Liver (tissue), 10 donors: Measurements from ENCODE around the gene SF3B3. TPM values are rescaled to one million over a fixed set of nuclear protein-coding genes. Genes with fewer than 3 reads are reported as not detected.
"Not testable (repeated sequence)": the region's sequence is repeated elsewhere in the genome, so short reads cannot be mapped to it uniquely, and the experiment has no call there.

Experiments
- DNase-seq: peaks from one replicate; pipeline ENCODE4 v3.0.0-alpha.2; 2017; ENCODE audit warnings: low spot score
- H3K27ac ChIP-seq, 2 donors: one replicate each; pipeline ENCODE4 v1.7.0; 2013; ENCODE audit warnings: inconsistent platforms in 2 of 2, low read length in 2 of 2, control low read depth in 1 of 2, low read depth in 1 of 2, mild to moderate bottlenecking in 1 of 2
- H3K27me3 ChIP-seq, 4 donors: one replicate each; pipeline versions ENCODE4 v1.6.1 to v1.7.0; 2013; ENCODE audit warnings: low read length in 3 of 4, inconsistent platforms in 1 of 4, mild to moderate bottlenecking in 1 of 4, moderate library complexity in 1 of 4; ENCODE audit not compliant: control insufficient read depth in 4 of 4, insufficient read depth in 4 of 4
- H3K36me3 ChIP-seq, 4 donors: one replicate each; pipeline versions ENCODE4 v1.6.1 to v1.7.0; 2013; ENCODE audit warnings: low read length in 3 of 4, mild to moderate bottlenecking in 3 of 4, low read depth in 1 of 4, moderate library complexity in 1 of 4; ENCODE audit not compliant: control insufficient read depth in 4 of 4, insufficient read depth in 3 of 4
- H3K4me1 ChIP-seq, 4 donors: one replicate each; pipeline versions ENCODE4 v1.6.1 to v1.7.0; 2013; ENCODE audit warnings: low read length in 3 of 4, mild to moderate bottlenecking in 3 of 4, moderate library complexity in 1 of 4; ENCODE audit not compliant: control insufficient read depth in 4 of 4, insufficient read depth in 4 of 4
- H3K4me3 ChIP-seq, 3 donors: one replicate each; pipeline versions ENCODE4 v1.6.1 to v1.7.0; 2013; ENCODE audit warnings: low read length in 3 of 3, control low read depth in 1 of 3, low read depth in 1 of 3, mild to moderate bottlenecking in 1 of 3
- H3K9ac ChIP-seq, 2 donors: one replicate each; pipeline ENCODE4 v1.7.0; 2013; ENCODE audit warnings: low read length in 2 of 2, mild to moderate bottlenecking in 2 of 2, moderate library complexity in 2 of 2, control low read depth in 1 of 2, low read depth in 1 of 2
- H3K9me3 ChIP-seq, 4 donors: one replicate each; pipeline versions ENCODE4 v1.6.1 to v1.7.0; 2013; ENCODE audit warnings: low read length in 3 of 4; ENCODE audit not compliant: control insufficient read depth in 4 of 4
- EGR1 ChIP-seq, 2 donors: IDR thresholded peaks; 2 replicates each; pipeline ENCODE4 v1.6.1; 2016 to 2018; ENCODE audit warnings: antibody characterized with exemption in 2 of 2, low read depth in 2 of 2
- FOXA1 ChIP-seq: IDR thresholded peaks from 2 replicates; pipeline ENCODE4 v1.6.1; 2016; ENCODE audit warnings: antibody characterized with exemption
- FOXA2 ChIP-seq: IDR thresholded peaks from 2 replicates; pipeline ENCODE4 v1.6.1; 2016; ENCODE audit warnings: antibody characterized with exemption
- GABPA ChIP-seq, 2 donors: IDR thresholded peaks in 1 of 2; conservative IDR thresholded peaks in 1 of 2; 2 replicates each; pipeline ENCODE4 v1.6.1; 2016; ENCODE audit warnings: antibody characterized with exemption in 2 of 2, mild to moderate bottlenecking in 1 of 2, moderate library complexity in 1 of 2
- HNF4G ChIP-seq: IDR thresholded peaks from 2 replicates; pipeline ENCODE4 v1.6.1; 2016; ENCODE audit warnings: antibody characterized with exemption
- JUND ChIP-seq, 2 donors: IDR thresholded peaks; 2 replicates each; pipeline ENCODE4 v1.6.1; 2016; ENCODE audit warnings: antibody characterized with exemption in 2 of 2
- NR2F2 ChIP-seq: IDR thresholded peaks from 2 replicates; pipeline ENCODE4 v1.6.1; 2016; ENCODE audit warnings: antibody characterized with exemption
- RAD21 ChIP-seq, 2 donors: IDR thresholded peaks; 2 replicates each; pipeline ENCODE4 v1.6.1; 2016; ENCODE audit warnings: antibody characterized with exemption in 2 of 2, mild to moderate bottlenecking in 2 of 2
- SP1 ChIP-seq: IDR thresholded peaks from 2 replicates; pipeline ENCODE4 v1.6.1; 2018; ENCODE audit warnings: antibody characterized with exemption, mild to moderate bottlenecking
- TAF1 ChIP-seq: conservative IDR thresholded peaks from 2 replicates; pipeline ENCODE4 v1.6.1; 2016; ENCODE audit warnings: antibody characterized with exemption, mild to moderate bottlenecking
- YY1 ChIP-seq: IDR thresholded peaks from 2 replicates; pipeline ENCODE4 v1.6.1; 2016; ENCODE audit warnings: antibody characterized with exemption, mild to moderate bottlenecking
- WGBS: extraction: QIAGEN DNeasy Blood & Tissue Kit; methylation state at CpG from one replicate; pipeline ENCODE4 v1.1.7; 2013; 5-methylcytosine and 5-hydroxymethylcytosine counted together
- polyA plus RNA-seq, 2 donors: library from polyadenylated mRNA; stranded (reverse) in 1 of 2; unstranded in 1 of 2; fragments of 200-250 nt in 1 of 2; fragments of >200 nt in 1 of 2; fragmentation: Nextera tagmentation in 1 of 2; extraction: Ambion mirVana in 1 of 2; gene quantifications; one replicate each; pipeline versions ENCODE4 v1.2.1 to v1.2.3, GENCODE V29; 2013 to 2015
- small RNA-seq: library from RNA; depleted of rRNA; stranded (forward); fragments of <200 nt; gene quantifications from one replicate; pipeline ENCODE3, GENCODE V24; 2014
- total RNA-seq, 2 donors: library from RNA; depleted of rRNA; stranded (reverse); fragments of >200 nt; gene quantifications; one replicate each; pipeline ENCODE4 v1.2.3, GENCODE V29; 2014
- TF ChIP-seq, protein P1 (sequence below): IDR thresholded peaks from 2 replicates; pipeline ENCODE4 v1.6.1; 2016; ENCODE audit warnings: antibody characterized with exemption
- TF ChIP-seq, protein P2 (sequence below): fragments of 150-350 bp; IDR thresholded peaks from 2 replicates; pipeline ENCODE4 v1.5.1; 2017; ENCODE audit warnings: improper control_type of control experiment, low read depth, low read length; ENCODE audit not compliant: missing input control
- TF ChIP-seq, protein P3 (sequence below): IDR thresholded peaks from 2 replicates; pipeline ENCODE4 v1.6.1; 2016; ENCODE audit warnings: antibody characterized with exemption
- TF ChIP-seq, protein P4 (sequence below): IDR thresholded peaks from 2 replicates; pipeline ENCODE4 v1.6.1; 2016; ENCODE audit warnings: antibody characterized with exemption
- donor health status: healthy.
- donor health status: healthy.
- donor health status: healthy.
- donor health status: healthy.
- donor health status: healthy.

The SF3B3 gene
- total and polyA plus RNA-seq, 4 donors, result 38.9 to 77.8 (median 53.2) TPM

DNA sequence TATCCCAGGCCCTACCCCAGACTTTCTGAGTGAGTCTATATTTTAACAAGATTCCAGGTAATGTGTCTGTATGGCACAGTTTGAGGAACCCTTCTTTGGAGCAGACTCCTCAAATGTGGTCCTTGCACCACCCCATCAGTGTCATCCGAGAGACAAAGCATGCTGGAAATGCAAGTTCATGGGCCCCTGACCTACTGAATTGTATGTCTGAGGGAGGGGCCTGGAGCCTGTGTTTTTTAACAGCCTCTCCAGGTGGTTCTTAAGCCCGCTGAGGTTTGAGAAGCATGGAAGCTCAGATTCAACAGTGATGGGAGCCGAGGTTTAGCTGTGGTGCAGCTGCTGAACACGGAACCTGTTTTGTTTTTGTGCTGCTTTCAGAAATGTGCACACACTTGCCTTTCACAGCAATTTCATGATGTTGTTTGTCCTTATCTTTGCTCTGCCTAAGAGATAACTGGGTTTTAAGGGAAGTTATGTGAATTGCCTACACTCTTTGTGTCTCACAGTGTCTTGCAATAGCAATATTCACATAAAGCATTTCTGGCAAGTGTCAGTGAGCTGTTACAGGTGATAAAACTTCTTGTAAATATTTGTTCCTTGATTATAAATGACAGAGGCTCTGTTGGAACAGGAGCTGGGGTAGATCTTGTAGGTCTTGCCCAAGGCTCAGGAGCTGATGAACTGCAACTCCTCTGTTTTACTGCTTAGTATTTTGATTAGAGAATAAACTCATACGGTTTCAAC, 90.8 kb downstream of the SF3B3 start:
- no peak for DNase-seq
- no peak overlapping the region for H3K9ac ChIP-seq
- H3K36me3 ChIP-seq, result no peaks in the 10 kb centered on the region
- no peaks in the 10 kb centered on the region for H3K27me3 ChIP-seq
- TF ChIP-seq, protein P1, sequence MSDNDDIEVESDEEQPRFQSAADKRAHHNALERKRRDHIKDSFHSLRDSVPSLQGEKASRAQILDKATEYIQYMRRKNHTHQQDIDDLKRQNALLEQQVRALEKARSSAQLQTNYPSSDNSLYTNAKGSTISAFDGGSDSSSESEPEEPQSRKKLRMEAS, result no peak
- no peak for TF ChIP-seq JUND (IDR thresholded peaks at IDR 0.05)
- TF ChIP-seq SP1, result no peak
- TF ChIP-seq FOXA2, result no peak
- H3K27ac ChIP-seq, result no peak overlapping the region
- H3K4me1 ChIP-seq, result no peaks in the 10 kb centered on the region
- H3K9me3 ChIP-seq, result no peaks in the 10 kb centered on the region
- H3K4me3 ChIP-seq, result no peak overlapping the region
- WGBS, result 65% methylated on average over 5 of the region's 5 CpGs

DNA sequence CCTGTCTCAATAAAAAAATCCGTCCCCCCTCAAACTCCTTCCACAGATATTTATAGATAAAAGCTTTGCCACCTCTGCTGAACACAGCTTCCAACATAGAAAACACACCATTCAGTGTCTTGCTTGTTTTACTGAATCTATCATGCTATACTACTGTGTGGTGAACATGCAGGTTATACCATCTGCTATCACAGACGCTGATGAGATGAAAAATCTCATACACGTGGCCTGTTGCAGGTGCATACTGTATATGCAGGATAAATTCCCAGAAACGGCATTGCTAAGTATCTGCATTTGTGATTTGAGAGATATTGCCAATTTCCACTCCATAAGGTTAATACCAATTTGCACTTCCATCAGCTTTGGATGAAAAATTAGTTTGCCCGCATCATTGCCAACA, 92.3 kb downstream of the SF3B3 start:
- Histone ChIP-seq H3K4me1 (no peaks in the 10 kb centered on the region), H3K27ac (no peak overlapping the region), H3K9me3 (no peaks in the 10 kb centered on the region), H3K36me3 (no peaks in the 10 kb centered on the region), H3K4me3 (no peak overlapping the region), H3K9ac (no peak overlapping the region), H3K27me3 (no peaks in the 10 kb centered on the region)
- WGBS, result 88% methylated on average over 5 of the region's 5 CpGs
- TF ChIP-seq EGR1 (IDR thresholded peaks at IDR 0.05; ENCODE audit: low read depth in 2 of 2) (no peak), YY1 (no peak), GABPA (IDR thresholded peaks at IDR 0.05 in 1 of 2, conservative IDR thresholded peaks at IDR 0.05 in 1 of 2) (no peak), FOXA1 (no peak), RAD21 (IDR thresholded peaks at IDR 0.05) (no peak), NR2F2 (no peak), HNF4G (no peak), TAF1 (no peak), SP1 (no peak)
- TF ChIP-seq, protein P2, sequence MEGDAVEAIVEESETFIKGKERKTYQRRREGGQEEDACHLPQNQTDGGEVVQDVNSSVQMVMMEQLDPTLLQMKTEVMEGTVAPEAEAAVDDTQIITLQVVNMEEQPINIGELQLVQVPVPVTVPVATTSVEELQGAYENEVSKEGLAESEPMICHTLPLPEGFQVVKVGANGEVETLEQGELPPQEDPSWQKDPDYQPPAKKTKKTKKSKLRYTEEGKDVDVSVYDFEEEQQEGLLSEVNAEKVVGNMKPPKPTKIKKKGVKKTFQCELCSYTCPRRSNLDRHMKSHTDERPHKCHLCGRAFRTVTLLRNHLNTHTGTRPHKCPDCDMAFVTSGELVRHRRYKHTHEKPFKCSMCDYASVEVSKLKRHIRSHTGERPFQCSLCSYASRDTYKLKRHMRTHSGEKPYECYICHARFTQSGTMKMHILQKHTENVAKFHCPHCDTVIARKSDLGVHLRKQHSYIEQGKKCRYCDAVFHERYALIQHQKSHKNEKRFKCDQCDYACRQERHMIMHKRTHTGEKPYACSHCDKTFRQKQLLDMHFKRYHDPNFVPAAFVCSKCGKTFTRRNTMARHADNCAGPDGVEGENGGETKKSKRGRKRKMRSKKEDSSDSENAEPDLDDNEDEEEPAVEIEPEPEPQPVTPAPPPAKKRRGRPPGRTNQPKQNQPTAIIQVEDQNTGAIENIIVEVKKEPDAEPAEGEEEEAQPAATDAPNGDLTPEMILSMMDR, result no peak
- TF ChIP-seq, protein P3, sequence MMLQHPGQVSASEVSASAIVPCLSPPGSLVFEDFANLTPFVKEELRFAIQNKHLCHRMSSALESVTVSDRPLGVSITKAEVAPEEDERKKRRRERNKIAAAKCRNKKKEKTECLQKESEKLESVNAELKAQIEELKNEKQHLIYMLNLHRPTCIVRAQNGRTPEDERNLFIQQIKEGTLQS, result no peak
- TF ChIP-seq, protein P4, sequence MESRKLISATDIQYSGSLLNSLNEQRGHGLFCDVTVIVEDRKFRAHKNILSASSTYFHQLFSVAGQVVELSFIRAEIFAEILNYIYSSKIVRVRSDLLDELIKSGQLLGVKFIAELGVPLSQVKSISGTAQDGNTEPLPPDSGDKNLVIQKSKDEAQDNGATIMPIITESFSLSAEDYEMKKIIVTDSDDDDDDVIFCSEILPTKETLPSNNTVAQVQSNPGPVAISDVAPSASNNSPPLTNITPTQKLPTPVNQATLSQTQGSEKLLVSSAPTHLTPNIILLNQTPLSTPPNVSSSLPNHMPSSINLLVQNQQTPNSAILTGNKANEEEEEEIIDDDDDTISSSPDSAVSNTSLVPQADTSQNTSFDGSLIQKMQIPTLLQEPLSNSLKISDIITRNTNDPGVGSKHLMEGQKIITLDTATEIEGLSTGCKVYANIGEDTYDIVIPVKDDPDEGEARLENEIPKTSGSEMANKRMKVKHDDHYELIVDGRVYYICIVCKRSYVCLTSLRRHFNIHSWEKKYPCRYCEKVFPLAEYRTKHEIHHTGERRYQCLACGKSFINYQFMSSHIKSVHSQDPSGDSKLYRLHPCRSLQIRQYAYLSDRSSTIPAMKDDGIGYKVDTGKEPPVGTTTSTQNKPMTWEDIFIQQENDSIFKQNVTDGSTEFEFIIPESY, result no peak
- DNase-seq, result no peak

DNA sequence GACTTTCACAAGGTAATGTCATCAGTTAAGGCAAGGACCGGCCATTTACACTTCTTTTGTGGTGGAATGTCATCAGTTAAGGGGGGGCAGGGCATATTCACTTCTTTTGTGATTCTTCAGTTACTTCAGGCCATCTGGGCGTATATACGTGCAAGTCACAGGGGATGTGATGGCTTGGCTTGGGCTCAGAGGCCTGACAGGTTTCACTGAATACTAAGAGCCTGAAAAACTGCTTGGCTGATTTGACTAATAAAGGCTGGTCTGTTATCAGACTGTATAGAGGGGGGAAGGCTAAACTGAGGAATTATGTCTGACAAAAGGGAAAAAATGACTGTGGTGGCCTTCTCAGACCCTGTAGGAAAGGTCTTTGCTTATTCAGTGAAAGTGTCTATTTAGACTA, 98.2 kb downstream of the SF3B3 start:
- H3K9me3 ChIP-seq, H3K27ac ChIP-seq: not testable (repeated sequence)
- 85% methylated on average over 3 of the region's 3 CpGs for WGBS

More for the DNA sequence above, 98.2 kb downstream of the SF3B3 start:
- not testable (repeated sequence) for DNase-seq, H3K4me3 ChIP-seq, H3K27me3 ChIP-seq, H3K9ac ChIP-seq, H3K36me3 ChIP-seq, H3K4me1 ChIP-seq

Small RNA genes lying within 50 kb of the gene (small RNA-seq; reads per million reads assigned to genes)
- 147 reads per million, percentile 98 among the genes with 10 or more reads in this experiment for gene SNORD111
- gene SNORD111B, result 36.8 reads per million, percentile 97 among the genes with 10 or more reads in this experiment

Other genes with a start within 250 kb of the SF3B3 start
- gene AARS1, start 234.3 kb upstream of the SF3B3 start, total RNA-seq, result 100 to 1,000 TPM in 1 of 2 donors, 10 to 100 TPM in 1; 54.1 to 121 TPM
- gene AARS1, start 234.3 kb upstream of the SF3B3 start, polyA plus RNA-seq, result 10 to 100 TPM; 53.7 to 73.9 TPM
- gene DDX19B, start 224.6 kb upstream of the SF3B3 start, total RNA-seq, result 10 to 100 TPM; 11.3 to 16.2 TPM
- gene DDX19B, start 224.6 kb upstream of the SF3B3 start, polyA plus RNA-seq, result 10 to 100 TPM; 16.7 to 21.4 TPM
- gene DDX19A, start 176.9 kb upstream of the SF3B3 start, total RNA-seq, result 10 to 100 TPM; 18.9 to 27.8 TPM
- 10 to 100 TPM; 15.9 to 18.1 TPM for gene DDX19A, start 176.9 kb upstream of the SF3B3 start, polyA plus RNA-seq
- 10 to 100 TPM; 16.1 to 53.1 TPM for gene ST3GAL2, start 84.7 kb upstream of the SF3B3 start, total RNA-seq
- gene ST3GAL2, start 84.7 kb upstream of the SF3B3 start, polyA plus RNA-seq, result 1 to 10 TPM; 3.9 to 9.8 TPM
- gene FCSK, start 69.2 kb upstream of the SF3B3 start, total RNA-seq, result 10 to 100 TPM in 1 of 2 donors, 1 to 10 TPM in 1; 7.3 to 20.2 TPM
- 1 to 10 TPM; 4.3 to 9.7 TPM for gene FCSK, start 69.2 kb upstream of the SF3B3 start, polyA plus RNA-seq
- gene COG4, start 262 bp upstream of the SF3B3 start, total RNA-seq, result 10 to 100 TPM; 27.7 to 59.5 TPM
- gene COG4, start 262 bp upstream of the SF3B3 start, polyA plus RNA-seq, result 10 to 100 TPM; 15.3 to 26.7 TPM
- under 1 TPM; 0.25 to 0.93 TPM for gene IL34, start 122.7 kb downstream of the SF3B3 start, total RNA-seq
- gene IL34, start 122.7 kb downstream of the SF3B3 start, polyA plus RNA-seq, result under 1 TPM; 0.40 to 0.43 TPM
- 10 to 100 TPM; 26.7 to 45.1 TPM for gene MTSS2, start 162.2 kb downstream of the SF3B3 start, total RNA-seq
- 10 to 100 TPM in 1 of 2 donors, 1 to 10 TPM in 1; 3.8 to 95.7 TPM for gene MTSS2, start 162.2 kb downstream of the SF3B3 start, polyA plus RNA-seq